Measurements from ENCODE around the gene MYZAP.

Gene MYZAP

DNA sequence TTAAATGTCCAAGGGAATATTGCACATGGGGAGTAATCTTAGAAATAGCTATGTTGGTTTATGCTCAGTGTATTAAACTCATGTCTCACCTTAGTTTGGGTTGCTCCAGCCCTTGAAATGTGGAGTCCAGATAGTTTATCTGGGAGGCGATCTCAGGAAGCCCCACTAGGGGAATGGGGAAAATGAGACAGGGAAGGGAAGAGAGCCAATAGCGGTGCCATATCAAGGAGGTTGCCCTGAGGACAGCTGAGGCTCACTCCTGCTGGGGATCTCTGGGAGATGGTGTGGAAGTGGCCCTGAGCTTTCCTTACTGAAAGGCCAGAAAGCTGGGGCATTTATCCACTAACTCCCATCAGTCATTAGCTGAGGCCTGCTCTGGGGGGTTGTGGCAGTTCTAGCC lies 71.6 kb downstream of the MYZAP start:
- DNase-seq (ENCODE audit: low read depth) = no peak

- DNase-seq (ENCODE audit: low read depth) = no peak
Measured at GRCh38 chr15:57665194-57665593, 73.5 kb downstream of the MYZAP start.

- DNase-seq (ENCODE audit: low read depth) = no peak
Measured at GRCh38 chr15:57665939-57666338, 74.2 kb downstream of the MYZAP start.

- DNase-seq (ENCODE audit: low read depth) = peak; percentile 73
Measured at GRCh38 chr15:57667171-57667849, 75.6 kb downstream of the MYZAP start.

GRCh38 chr15:57668016-57668415 lies 76.3 kb downstream of the MYZAP start:
- no peak for DNase-seq (ENCODE audit: low read depth)

DNA sequence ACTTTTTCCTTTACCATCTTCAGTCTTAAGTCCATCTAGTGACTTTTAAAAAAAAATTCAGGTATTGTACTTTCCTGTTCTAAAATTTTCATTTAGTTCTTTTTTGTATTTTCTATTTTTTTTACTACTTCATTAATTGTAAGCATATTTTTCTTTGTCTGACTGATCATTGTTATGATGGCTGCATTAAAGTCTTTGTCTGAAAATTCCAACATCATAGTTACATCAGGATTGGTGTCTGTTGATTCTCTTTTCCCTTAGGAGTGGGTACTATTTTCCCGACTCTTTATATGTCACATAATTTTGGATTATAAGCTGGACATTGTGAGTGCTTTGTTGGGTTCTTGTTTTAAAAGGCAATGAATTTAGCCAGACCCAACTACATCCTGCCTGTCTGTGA lies 79.9 kb downstream of the MYZAP start:
- DNase-seq (ENCODE audit: low read depth) = no peak

DNA sequence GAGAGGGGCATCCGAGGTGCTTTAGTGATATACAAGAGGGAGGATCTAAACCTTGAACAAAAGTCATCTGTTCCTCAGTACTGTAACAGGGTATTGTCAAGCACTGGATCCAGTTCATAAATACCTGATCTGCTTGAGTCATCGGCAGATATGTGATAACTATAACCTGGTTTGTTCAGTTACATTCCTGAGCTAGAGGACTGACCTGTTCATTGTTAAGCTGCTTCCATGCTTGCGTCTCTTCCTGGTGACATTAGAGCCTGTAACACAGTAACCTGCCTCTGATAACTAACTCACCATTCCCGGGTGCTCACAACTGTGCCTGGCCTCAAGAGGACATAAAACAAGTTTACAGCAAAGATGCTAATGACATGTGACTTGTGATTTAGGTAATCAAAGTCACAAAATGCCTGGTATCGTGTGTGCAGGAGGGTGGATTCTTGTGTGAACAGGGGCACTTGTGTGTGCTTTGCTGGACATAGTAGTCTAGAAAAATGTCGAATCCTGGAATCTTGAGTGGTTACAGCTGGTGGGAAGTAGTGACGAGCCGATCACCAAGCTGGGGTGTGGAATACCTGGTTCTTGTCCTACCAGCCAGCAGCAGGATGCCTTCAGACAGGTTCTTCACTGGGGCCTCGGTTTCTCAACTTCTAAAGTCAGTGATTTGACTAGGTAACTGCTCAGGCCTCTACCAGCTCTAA lies 83.9 kb downstream of the MYZAP start:
- DNase-seq (ENCODE audit: low read depth) = no peak

GRCh38 chr15:57676585-57676984 lies 84.9 kb downstream of the MYZAP start:
- DNase-seq (ENCODE audit: low read depth) = no peak

GRCh38 chr15:57677204-57677603 lies 85.5 kb downstream of the MYZAP start:
- DNase-seq (ENCODE audit: low read depth) = no peak

- peak; percentile 42 for DNase-seq (ENCODE audit: low read depth)
Measured at GRCh38 chr15:57680021-57680420, 88.3 kb downstream of the MYZAP start.

DNA sequence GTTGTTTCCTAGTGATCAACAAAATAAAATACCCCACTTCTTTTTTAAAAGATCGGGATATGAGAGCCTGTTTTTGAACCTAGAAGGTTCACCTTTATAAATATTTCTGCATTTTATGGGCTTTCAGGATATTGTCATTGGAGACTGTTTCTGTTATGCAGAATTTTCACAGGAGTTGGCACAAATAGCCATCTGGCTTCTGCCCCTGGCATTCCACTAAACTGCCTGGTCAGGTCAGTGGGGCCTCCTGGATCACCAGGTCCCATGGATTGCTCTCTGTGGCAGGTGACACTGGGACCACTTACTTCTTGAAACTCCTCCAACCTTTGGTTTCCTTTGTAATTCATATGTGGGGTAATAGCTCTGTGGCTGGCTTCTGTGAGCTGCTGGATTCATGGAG lies 89.3 kb downstream of the MYZAP start:
- no peak for DNase-seq (ENCODE audit: low read depth)

DNA sequence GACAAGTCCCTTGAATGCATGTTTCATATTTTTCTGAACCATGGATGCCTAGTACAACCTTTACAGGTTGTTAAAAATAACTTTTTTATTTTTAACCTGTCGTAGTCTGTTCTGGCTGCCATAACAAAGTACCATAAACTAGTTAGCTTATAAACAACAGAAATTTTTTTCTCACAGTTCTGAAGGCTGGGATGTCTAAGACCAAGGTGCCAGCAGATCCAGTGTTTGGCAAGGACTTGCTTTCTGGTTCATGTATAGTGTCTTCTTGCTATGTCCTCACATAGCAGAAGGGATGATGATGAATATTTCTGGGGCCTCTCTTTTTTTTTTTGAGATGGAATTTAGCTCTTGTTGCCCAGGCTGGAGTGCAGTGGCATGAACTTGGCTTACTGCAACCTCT lies 91.8 kb downstream of the MYZAP start:
- no peak for DNase-seq (ENCODE audit: low read depth)

DNA sequence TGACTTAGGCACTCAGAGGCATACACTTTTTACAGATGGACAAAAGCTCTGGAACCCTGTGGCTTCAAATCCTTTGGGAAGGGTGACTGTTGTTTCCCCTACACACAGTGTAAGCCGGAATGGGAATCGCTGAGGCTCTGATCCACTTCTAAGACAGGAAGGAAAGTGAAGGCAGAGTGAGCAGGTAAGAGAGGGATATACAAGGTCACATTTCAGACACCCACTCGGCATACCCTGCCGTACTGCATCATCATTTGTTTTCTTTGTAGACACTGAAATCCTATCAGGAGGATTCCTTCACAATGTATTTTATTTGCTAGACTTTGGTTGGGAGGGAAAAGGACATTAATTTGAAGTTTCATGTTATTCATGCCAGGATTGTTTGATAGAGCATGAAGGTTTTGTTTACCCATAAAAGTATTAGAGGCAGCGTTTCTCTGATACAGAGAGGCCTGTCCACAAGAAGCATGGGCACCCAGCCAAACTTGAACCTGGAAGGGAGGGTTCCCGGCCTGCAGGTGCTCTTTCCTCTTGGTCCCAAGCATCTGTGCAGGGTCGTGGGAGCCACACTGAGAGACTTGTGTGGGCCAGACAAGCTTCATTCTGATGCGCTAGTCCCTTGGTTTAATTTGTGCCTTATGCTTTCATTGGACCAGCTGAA lies 92.9 kb downstream of the MYZAP start:
- no peak for DNase-seq (ENCODE audit: low read depth)

DNA sequence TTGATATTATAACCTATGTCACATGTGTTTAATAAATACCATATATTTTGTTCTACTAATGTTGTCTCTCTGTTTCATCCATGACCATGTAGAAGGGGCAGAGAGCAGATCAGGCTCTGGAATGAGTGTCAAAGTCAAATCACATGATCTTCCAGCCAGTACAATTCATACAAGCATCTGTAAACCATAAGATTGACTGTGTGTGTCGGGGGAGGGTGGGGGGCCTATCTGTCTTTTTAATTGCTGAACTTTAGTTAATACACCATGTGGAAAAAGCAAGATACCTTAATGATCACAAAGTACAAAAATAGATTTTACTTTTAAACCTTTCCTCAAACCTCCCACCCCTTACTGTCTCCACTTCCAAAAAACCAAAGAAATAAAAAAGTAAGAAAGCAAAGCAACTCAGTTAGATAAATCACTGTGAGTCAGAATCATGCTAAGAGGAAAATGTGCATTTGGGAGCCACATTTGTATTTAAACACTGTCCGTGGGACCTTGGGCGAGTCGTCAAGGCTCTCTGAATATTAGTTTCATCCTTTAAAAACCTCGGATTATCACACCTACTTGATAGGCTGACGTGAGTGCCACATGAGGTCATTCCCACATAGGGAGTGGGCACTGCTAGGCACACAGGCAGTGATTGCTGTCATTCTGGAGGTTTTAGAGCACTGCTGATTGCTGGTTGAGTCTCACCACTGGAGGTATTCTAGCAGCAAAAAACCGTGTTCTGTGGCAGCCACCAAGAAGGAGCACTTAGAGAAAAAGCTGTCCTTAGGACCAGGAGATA lies 93.8 kb downstream of the MYZAP start:
- DNase-seq (ENCODE audit: low read depth) = no peak

GRCh38 chr15:57686657-57687056 lies 95.0 kb downstream of the MYZAP start:
- no peak for DNase-seq (ENCODE audit: low read depth)

DNA sequence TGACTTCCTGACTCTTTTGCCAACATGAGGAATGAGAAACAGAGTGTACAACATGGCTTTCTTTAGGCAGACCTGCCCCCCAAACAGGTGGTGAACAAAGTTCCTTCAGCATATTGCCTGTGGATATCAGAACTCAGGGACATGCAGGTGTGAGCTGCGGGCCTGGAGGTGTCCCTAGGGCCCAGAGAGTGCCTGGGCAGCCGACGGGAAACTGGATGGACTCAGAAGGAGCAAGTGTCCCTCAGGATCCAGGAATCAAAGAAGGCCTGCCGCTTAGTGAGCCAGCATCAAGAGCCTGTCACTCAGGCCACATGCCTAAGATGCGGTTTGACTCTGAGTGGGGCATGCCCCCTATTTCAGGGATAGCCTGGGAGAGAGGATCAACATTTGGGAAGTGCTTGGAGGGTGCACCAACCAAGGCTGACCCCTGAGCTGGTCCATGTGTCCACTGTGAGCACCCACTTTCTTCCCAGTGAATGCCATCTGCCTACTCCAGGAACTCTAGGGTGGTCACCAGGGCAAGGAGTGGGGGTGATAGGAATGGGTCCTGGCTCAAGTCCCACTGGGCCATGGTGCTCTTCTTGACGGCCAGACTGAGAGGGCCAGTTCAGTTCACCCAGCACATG lies 98.8 kb downstream of the MYZAP start:
- no peak for DNase-seq (ENCODE audit: low read depth)

GRCh38 chr15:57691082-57691481 lies 99.4 kb downstream of the MYZAP start:
- DNase-seq (ENCODE audit: low read depth) = no peak

GRCh38 chr15:57692709-57693108 lies 101.0 kb downstream of the MYZAP start:
- DNase-seq (ENCODE audit: low read depth) = no peak

DNA sequence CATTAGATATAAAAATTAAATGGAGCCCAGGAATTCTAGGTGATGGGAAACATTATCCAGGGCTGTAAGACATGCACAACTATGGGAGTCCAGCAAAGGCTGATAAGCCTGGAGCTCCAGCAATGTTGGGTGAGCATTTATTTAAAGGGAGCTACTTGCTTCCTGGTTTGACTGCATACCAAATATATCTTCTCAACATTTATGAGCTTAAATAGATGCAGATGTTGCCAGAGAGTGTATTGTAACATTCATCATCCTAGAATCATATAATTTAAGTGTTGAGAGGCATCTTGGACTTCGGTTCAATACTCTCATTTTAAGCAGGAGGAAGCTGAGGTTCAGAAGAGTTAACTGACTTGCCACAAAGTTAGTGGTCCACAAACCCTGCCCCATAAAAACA lies 102.6 kb downstream of the MYZAP start:
- no peak for DNase-seq (ENCODE audit: low read depth)

- no peak for DNase-seq (ENCODE audit: low read depth)
Measured at GRCh38 chr15:57696146-57696545, 104.4 kb downstream of the MYZAP start.

DNA sequence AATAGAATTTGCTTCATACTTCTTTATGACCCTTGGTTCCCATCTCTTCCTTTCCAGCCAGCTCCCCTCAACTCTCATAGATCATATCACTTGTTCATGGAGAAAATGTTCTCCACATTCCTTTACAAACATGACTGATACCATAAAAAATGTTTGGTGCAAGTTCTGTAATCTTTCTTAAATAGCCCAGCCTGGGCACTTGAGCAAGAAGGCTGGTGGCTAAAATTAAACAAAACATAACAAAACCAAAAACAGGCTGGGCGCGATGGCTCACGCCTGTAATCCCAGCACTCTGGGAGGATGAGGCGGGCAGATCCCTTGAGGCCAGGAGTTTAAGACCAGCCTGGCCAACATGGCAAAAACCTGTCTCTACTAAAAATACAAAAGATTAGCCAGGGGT lies 105.9 kb downstream of the MYZAP start:
- peak; percentile 59 for DNase-seq (ENCODE audit: low read depth)

DNA sequence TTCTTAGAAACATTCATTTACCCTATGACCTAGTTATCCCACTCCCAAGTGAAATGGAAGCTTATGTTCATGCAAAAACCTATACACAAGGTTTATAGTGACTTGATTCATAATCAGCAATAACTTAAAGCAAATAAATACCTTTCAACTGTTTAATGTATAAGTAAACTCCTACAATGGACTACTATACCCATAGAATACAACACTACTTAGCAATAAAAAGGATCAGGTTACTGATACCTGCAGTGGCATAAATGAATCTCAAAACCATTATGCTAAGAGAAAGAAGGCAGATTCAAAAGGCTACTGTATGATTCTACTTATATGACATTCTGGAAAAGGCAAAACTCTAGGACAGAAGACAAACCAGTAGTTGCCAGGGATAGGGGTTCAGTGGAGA lies 106.5 kb downstream of the MYZAP start:
- no peak for DNase-seq (ENCODE audit: low read depth)

All from HS-27A (cell line).